ENCODE results near the gene TFDP2.
A peak's percentile ranks its signal among the peaks of the same experiment; 100 is the strongest.
"Not testable (repeated sequence)": the region's sequence is repeated elsewhere in the genome, so short reads cannot be mapped to it uniquely, and the experiment has no call there.

TFDP2 gene

GRCh38 chr3:141930801-141931200 is 218.5 kb downstream of the TFDP2 start:
- DNase-seq (ENCODE audit: low read depth in 3 of 3, low spot score in 1 of 3): no peak

GRCh38 chr3:141929341-141929995 is 219.9 kb downstream of the TFDP2 start:
- DNase-seq (ENCODE audit: low read depth in 3 of 3, low spot score in 1 of 3): no peak

GRCh38 chr3:141928631-141929270 is 220.6 kb downstream of the TFDP2 start:
- DNase-seq (ENCODE audit: low read depth in 3 of 3, low spot score in 1 of 3): no peak

GRCh38 chr3:141926929-141927328 is 222.4 kb downstream of the TFDP2 start:
- no peak for DNase-seq (ENCODE audit: low read depth in 3 of 3, low spot score in 1 of 3)

- DNase-seq (ENCODE audit: low read depth in 3 of 3, low spot score in 1 of 3): not testable (repeated sequence)
These were observed 223.7 kb downstream of the TFDP2 start for GRCh38 chr3:141925677-141926076.

- no peak for DNase-seq (ENCODE audit: low read depth in 3 of 3, low spot score in 1 of 3)
These were observed 228.0 kb downstream of the TFDP2 start for GRCh38 chr3:141921316-141921715.

- no peak for DNase-seq (ENCODE audit: low read depth in 3 of 3, low spot score in 1 of 3)
These were observed 228.6 kb downstream of the TFDP2 start for GRCh38 chr3:141920701-141921100.

- no peak for DNase-seq (ENCODE audit: low read depth in 3 of 3, low spot score in 1 of 3)
These were observed 233.6 kb downstream of the TFDP2 start for GRCh38 chr3:141915766-141916165.

GRCh38 chr3:141915016-141915415 is 234.3 kb downstream of the TFDP2 start:
- DNase-seq (ENCODE audit: low read depth in 3 of 3, low spot score in 1 of 3): no peak

GRCh38 chr3:141914311-141914710 is 235.0 kb downstream of the TFDP2 start:
- DNase-seq (ENCODE audit: low read depth in 3 of 3, low spot score in 1 of 3): no peak

- DNase-seq (ENCODE audit: low read depth in 3 of 3, low spot score in 1 of 3): peak in 2 of 3 donors; percentile 3 to 13
These were observed 236.1 kb downstream of the TFDP2 start for GRCh38 chr3:141913150-141913811.

- not testable (repeated sequence) for DNase-seq (ENCODE audit: low read depth in 3 of 3, low spot score in 1 of 3)
These were observed 239.4 kb downstream of the TFDP2 start for GRCh38 chr3:141909986-141910385.

GRCh38 chr3:141909408-141909807 is 239.9 kb downstream of the TFDP2 start:
- no peak for DNase-seq (ENCODE audit: low read depth in 3 of 3, low spot score in 1 of 3)

GRCh38 chr3:141905129-141905528 is 244.2 kb downstream of the TFDP2 start:
- no peak for DNase-seq (ENCODE audit: low read depth in 3 of 3, low spot score in 1 of 3)

- no peak for DNase-seq (ENCODE audit: low read depth in 3 of 3, low spot score in 1 of 3)
These were observed 245.1 kb downstream of the TFDP2 start for GRCh38 chr3:141904203-141904602.

GRCh38 chr3:141901914-141902313 is 247.4 kb downstream of the TFDP2 start:
- DNase-seq (ENCODE audit: low read depth in 3 of 3, low spot score in 1 of 3): no peak

GRCh38 chr3:141900343-141900742 is 249.0 kb downstream of the TFDP2 start:
- DNase-seq (ENCODE audit: low read depth in 3 of 3, low spot score in 1 of 3): no peak

- no peak for DNase-seq (ENCODE audit: low read depth in 3 of 3, low spot score in 1 of 3)
These were observed 250.4 kb downstream of the TFDP2 start for GRCh38 chr3:141898908-141899307.

- DNase-seq (ENCODE audit: low read depth in 3 of 3, low spot score in 1 of 3): no peak
These were observed 253.6 kb downstream of the TFDP2 start for GRCh38 chr3:141895731-141896130.

GRCh38 chr3:141894524-141895176 is 254.7 kb downstream of the TFDP2 start:
- no peak for DNase-seq (ENCODE audit: low read depth in 3 of 3, low spot score in 1 of 3)

Measured in stimulated activated CD4-positive, alpha-beta T cell treated with anti-CD3 and anti-CD28 coated beads, TNF-alpha, amount 100 ng/mL, for 1 hour (primary cell).